B cell (primary cell): ENCODE results near the gene TFAP2A. TPM values are rescaled to one million over a fixed set of nuclear protein-coding genes. Genes with fewer than 3 reads are reported as not detected.

ENCODE experiments used
- ATAC-seq: fragments of 200-7000 bp; cut with Tn5 transposase; one replicate; pipeline ENCODE4 v1.10.0; 2021; ENCODE audit warnings: low read depth, mild to moderate bottlenecking, moderate number of reproducible peaks, moderate library complexity
- CTCF ChIA-PET: fragments of 350-600 bp; sonication (Branson Sonifier 250); formaldehyde crosslinking; loops from one replicate; lab custom pipeline; 2021; ENCODE audit warnings: antibody characterized with exemption, inconsistent platforms; lab: Charles Lee
- POLR2A ChIA-PET: fragments of 350-600 bp; sonication (Branson Sonifier 250); formaldehyde crosslinking; loops from one replicate; lab custom pipeline; 2021; ENCODE audit warnings: antibody characterized with exemption; lab: Charles Lee
- DNase-seq: peaks from one replicate; pipeline ENCODE4 v3.0.0; 2013
- H2AFZ ChIP-seq: 2 replicates; pipeline ENCODE4 v1.6.1; 2012; ENCODE audit warnings: mild to moderate bottlenecking, low read depth, low read length; ENCODE audit not compliant: insufficient read depth, poor library complexity, severe bottlenecking
- H3K27ac ChIP-seq, 2 donors: 1 replicate in 1 of 2; 2 replicates in 1 of 2; pipeline ENCODE4 v1.5.1; 2012 to 2013; ENCODE audit warnings: low read length in 2 of 2, mild to moderate bottlenecking in 2 of 2, moderate library complexity in 1 of 2
- H3K27me3 ChIP-seq, 4 experiments: fragments of 200-600 bp in 1 of 4; sonication (generic) in 1 of 4; replicated peaks in 1 of 4; 1 replicate in 2 of 4; 2 replicates in 2 of 4; pipeline versions ENCODE4 v1.6.1 to v1.7.0; 2013 to 2016; ENCODE audit warnings: low read length in 3 of 4, mild to moderate bottlenecking in 2 of 4, mixed read lengths in 1 of 4, moderate library complexity in 1 of 4; ENCODE audit not compliant: insufficient read depth in 4 of 4, control insufficient read depth in 3 of 4; ENCODE audit errors: control extremely low read depth in 1 of 4
- H3K36me3 ChIP-seq, 2 experiments: replicated peaks in 1 of 2; 1 replicate in 1 of 2; 2 replicates in 1 of 2; pipeline versions ENCODE4 v1.6.1 to v1.7.1; 2013; ENCODE audit warnings: low read length in 1 of 2; ENCODE audit not compliant: insufficient read depth in 2 of 2, control insufficient read depth in 1 of 2; ENCODE audit errors: control extremely low read depth in 1 of 2, extremely low read depth in 1 of 2
- H3K4me1 ChIP-seq, 2 donors: fragments of 200-600 bp in 1 of 2; sonication (generic) in 1 of 2; 1 replicate in 1 of 2; 2 replicates in 1 of 2; pipeline versions ENCODE4 v1.5.1 to v1.6.1; 2013 to 2017; ENCODE audit warnings: low read length in 2 of 2; ENCODE audit not compliant: control insufficient read depth in 2 of 2, insufficient read depth in 2 of 2
- H3K4me2 ChIP-seq: replicated peaks from 2 replicates; pipeline ENCODE3; 2012; ENCODE audit warnings: mild to moderate bottlenecking, low read depth, low read length; ENCODE audit not compliant: poor library complexity, severe bottlenecking
- H3K4me3 ChIP-seq, 5 experiments: fragments of 200-600 bp in 1 of 5; sonication (generic) in 1 of 5; 1 replicate in 3 of 5; 2 replicates in 2 of 5; pipeline versions ENCODE4 v1.5.1 to v1.7.0; 2011 to 2016; ENCODE audit warnings: low read length in 4 of 5, mild to moderate bottlenecking in 4 of 5, low read depth in 2 of 5, control low read depth in 1 of 5, moderate library complexity in 1 of 5; ENCODE audit not compliant: insufficient read depth in 1 of 5; ENCODE audit errors: control extremely low read depth in 1 of 5, extremely low read depth in 1 of 5
- H3K79me2 ChIP-seq: fragments of 200-600 bp; sonication (generic); one replicate; pipeline ENCODE4 v1.6.0; 2016; ENCODE audit warnings: low read length; ENCODE audit not compliant: control insufficient read depth, insufficient read depth
- H3K9ac ChIP-seq: fragments of 200-600 bp; sonication (generic); 2 replicates; pipeline ENCODE4 v1.6.1; 2017; ENCODE audit warnings: mild to moderate bottlenecking, low read length, moderate library complexity
- H3K9me3 ChIP-seq, 3 donors: one replicate each; pipeline versions ENCODE4 v1.6.1 to v1.7.1; 2013; ENCODE audit warnings: low read length in 2 of 3; ENCODE audit not compliant: control insufficient read depth in 2 of 3, insufficient read depth in 1 of 3; ENCODE audit errors: control extremely low read depth in 1 of 3
- H4K20me1 ChIP-seq: 2 replicates; pipeline ENCODE4 v1.6.0; 2012; ENCODE audit warnings: mild to moderate bottlenecking, low read length; ENCODE audit not compliant: insufficient read depth, control insufficient read depth, poor library complexity, severe bottlenecking
- H3K27ac Mint-ChIP-seq: one replicate; pipeline ENCODE4 v1.8.0; 2021; ENCODE audit warnings: mixed read lengths
- H3K27me3 Mint-ChIP-seq: one replicate; pipeline ENCODE4 v1.8.0; 2021; ENCODE audit warnings: mixed read lengths
- H3K4me1 Mint-ChIP-seq: one replicate; pipeline ENCODE4 v1.8.0; 2021; ENCODE audit warnings: mixed read lengths
- H3K4me3 Mint-ChIP-seq: one replicate; pipeline ENCODE4 v1.8.0; 2021; ENCODE audit warnings: mixed read lengths
- H3K9me3 Mint-ChIP-seq: one replicate; pipeline ENCODE4 v1.8.0; 2022; ENCODE audit warnings: mixed read lengths; ENCODE audit not compliant: insufficient read depth
- CTCF ChIP-seq: fragments of 200-600 bp; IDR thresholded peaks from one replicate; pipeline ENCODE4 v1.8.0; 2022; ENCODE audit warnings: antibody characterized with exemption, mild to moderate bottlenecking
- EZH2 ChIP-seq: IDR thresholded peaks from 2 replicates; pipeline ENCODE4 v1.6.1; 2012; ENCODE audit warnings: borderline replicate concordance, low read depth, mild to moderate bottlenecking, moderate library complexity, low read length; ENCODE audit not compliant: insufficient read depth, poor library complexity, severe bottlenecking
- WGBS: methylation state at CpG from one replicate; pipeline ENCODE4 v1.1.5; 2013; ENCODE audit warnings: missing lambda C conversion rate; ENCODE audit not compliant: insufficient coverage; 5-methylcytosine and 5-hydroxymethylcytosine counted together
- intact Hi-C: fragments of 100-400 bp; cut with micrococcal nuclease; formaldehyde crosslinking; loops from one replicate; pipeline ENCODE4 v1.10.0; 2022
- polyA plus RNA-seq: library from polyadenylated mRNA; depleted of rRNA; stranded (reverse); fragments of >200 nt; gene quantifications from 2 replicates; pipeline ENCODE4 v1.2.3, GENCODE V29; 2012
- total RNA-seq, 2 donors: library from RNA; stranded (reverse); fragments of 120-200 nt in 1 of 2; gene quantifications; 1 replicate in 1 of 2; 2 replicates in 1 of 2; pipeline versions ENCODE4 v1.2.3 to v1.2.4, GENCODE V29; 2013 to 2022

Gene TFAP2A
- total and polyA plus RNA-seq, 2 donors (not counting 1 experiment from before 2014, with no cell fraction given) = not detected

GRCh38 chr6:10363911-10364310 is 51.0 kb downstream of the TFAP2A start:
- TF ChIP-seq EZH2 (no peak), CTCF (no peak)
- Histone ChIP-seq H3K4me1 (no peaks in the 10 kb centered on the region), H3K36me3 (no peaks in the 10 kb centered on the region), H3K79me2 (no peaks in the 10 kb centered on the region), H2AFZ (no peak overlapping the region), H3K9ac (no peak overlapping the region), H3K27ac (no peak overlapping the region), H3K9me3 (peaks cover 0 to 11% (median 6%) of the 10 kb centered on the region in 3 donors), H3K4me3 (no peak overlapping the region), H3K27me3 (no peaks in the 10 kb centered on the region), H4K20me1 (no peaks in the 10 kb centered on the region), H3K4me2 (no peak overlapping the region)
- Mint-ChIP-seq H3K27me3 (peaks cover 17% of the 10 kb centered on the region), H3K4me3 (no peak overlapping the region), H3K4me1 (no peaks in the 10 kb centered on the region), H3K9me3 (no peaks in the 10 kb centered on the region), H3K27ac (no peak overlapping the region)
- DNase-seq = no peak
- ChIA-PET POLR2A (no interaction called here), CTCF (no interaction called here)
- WGBS = 97% methylated on average over 4 of the region's 6 CpGs
- intact Hi-C loops = no loop called here
- no peak for ATAC-seq

GRCh38 chr6:10362300-10362699 is 52.6 kb downstream of the TFAP2A start:
- no peak for TF ChIP-seq EZH2
- TF ChIP-seq CTCF = no peak
- no peaks in the 10 kb centered on the region for H3K79me2 ChIP-seq
- no peak for DNase-seq
- POLR2A ChIA-PET = no interaction called here
- Mint-ChIP-seq H3K4me1 (no peaks in the 10 kb centered on the region), H3K27ac (no peak overlapping the region), H3K9me3 (no peaks in the 10 kb centered on the region), H3K4me3 (no peak overlapping the region), H3K27me3 (peaks cover 16% of the 10 kb centered on the region)
- intact Hi-C loops = no loop called here
- no peaks in the 10 kb centered on the region for H4K20me1 ChIP-seq
- no peak overlapping the region for H3K27ac ChIP-seq
- H3K9ac ChIP-seq = no peak overlapping the region
- H3K4me3 ChIP-seq = no peak overlapping the region
- H3K9me3 ChIP-seq = peaks cover 0 to 11% (median 6%) of the 10 kb centered on the region in 3 donors
- no peak for ATAC-seq
- no peak overlapping the region for H2AFZ ChIP-seq
- H3K36me3 ChIP-seq = no peaks in the 10 kb centered on the region
- no peak overlapping the region for H3K4me2 ChIP-seq
- H3K27me3 ChIP-seq = no peaks in the 10 kb centered on the region
- CTCF ChIA-PET = interaction anchor here (0.7 to 1.4 kb wide), 2 partner anchors 68 to 126 kb away, joined by 3 to 4 read pairs; no protein-coding TSS in a partner anchor
- 100% methylated on average over 2 of the region's 2 CpGs for WGBS
- H3K4me1 ChIP-seq = no peaks in the 10 kb centered on the region
